Karpas-422 (cell line): ENCODE data around the gene MALT1. TPM values are rescaled to one million over a fixed set of nuclear protein-coding genes. Genes with fewer than 3 reads are reported as not detected.

Experiments used
- DNase-seq: peaks from one replicate; pipeline ENCODE4 v3.0.0-alpha.2; 2015
- H2AFZ ChIP-seq: fragments of 200-600 bp; sonication (generic); 2 replicates; pipeline ENCODE4 v1.6.1; 2014; ENCODE audit warnings: antibody characterized with exemption, low read length, mixed read lengths
- H3K27ac ChIP-seq: fragments of 200-600 bp; sonication (generic); 2 replicates; pipeline ENCODE4 v1.5.1; 2014; ENCODE audit warnings: mild to moderate bottlenecking, low read length, moderate library complexity
- H3K27me3 ChIP-seq: fragments of 200-600 bp; sonication (generic); 2 replicates; pipeline ENCODE4 v1.6.1; 2014; ENCODE audit warnings: low read length, mixed read lengths
- H3K36me3 ChIP-seq: fragments of 200-600 bp; sonication (generic); 2 replicates; pipeline ENCODE4 v1.6.1; 2014; ENCODE audit warnings: low read length, mixed read lengths; ENCODE audit not compliant: insufficient read depth
- H3K4me1 ChIP-seq: fragments of 200-600 bp; sonication (generic); 2 replicates; pipeline ENCODE4 v1.6.1; 2014; ENCODE audit warnings: mild to moderate bottlenecking, low read length, mixed read lengths
- H3K4me2 ChIP-seq: fragments of 200-600 bp; sonication (generic); 2 replicates; pipeline ENCODE4 v1.6.1; 2014; ENCODE audit warnings: low read length, low read depth, mild to moderate bottlenecking; ENCODE audit not compliant: poor library complexity, severe bottlenecking
- H3K4me3 ChIP-seq: fragments of 200-600 bp; sonication (generic); 2 replicates; pipeline ENCODE4 v1.5.1; 2014; ENCODE audit warnings: mild to moderate bottlenecking, antibody characterized with exemption, low read length, mixed read lengths
- H3K79me2 ChIP-seq: fragments of 200-600 bp; sonication (generic); 2 replicates; pipeline ENCODE4 v1.6.1; 2014; ENCODE audit warnings: mild to moderate bottlenecking, low read length, mixed read lengths
- H3K9ac ChIP-seq: fragments of 200-600 bp; sonication (generic); 2 replicates; pipeline ENCODE4 v1.6.0; 2014; ENCODE audit warnings: low read length
- H3K9me2 ChIP-seq: fragments of 200-600 bp; sonication (generic), shearing (Covaris generic); replicated peaks from 2 replicates; pipeline ENCODE4 v1.6.0; 2014; ENCODE audit warnings: mild to moderate bottlenecking, low read length, moderate library complexity; ENCODE audit not compliant: insufficient read depth
- H3K9me3 ChIP-seq: fragments of 300-700, 200-600 bp; sonication (generic); 2 replicates; pipeline ENCODE4 v1.6.1; 2014; ENCODE audit warnings: low read length, mixed read lengths
- H4K20me1 ChIP-seq: fragments of 200-600 bp; sonication (generic); 2 replicates; pipeline ENCODE4 v1.6.1; 2014; ENCODE audit warnings: mild to moderate bottlenecking, antibody characterized with exemption, low read length, low read depth; ENCODE audit not compliant: insufficient read depth
- total RNA-seq: library from RNA; depleted of rRNA; stranded (reverse); fragments of >200 nt; shearing (Covaris generic); gene quantifications from 2 replicates; pipeline ENCODE4 v1.2.3, GENCODE V29; 2014; ENCODE audit warnings: low replicate concordance

The MALT1 gene
- total RNA-seq, 1 experiment from 2014 or later, result 35.3 TPM

GRCh38 chr18:58738322-58738721 is 67.1 kb downstream of the MALT1 start:
- Histone ChIP-seq H3K36me3 (peaks cover 6% of the 10 kb centered on the region; the same call in 1 of the 2 replicates), H4K20me1 (no peaks in the 10 kb centered on the region), H3K4me3 (no peak overlapping the region), H3K9me3 (no peaks in the 10 kb centered on the region), H3K27me3 (no peaks in the 10 kb centered on the region), H3K9me2 (no peaks in the 10 kb centered on the region), H3K4me1 (no peaks in the 10 kb centered on the region), H3K79me2 (no peaks in the 10 kb centered on the region), H3K9ac (no peak overlapping the region), H3K27ac (no peak overlapping the region), H2AFZ (no peak overlapping the region), H3K4me2 (no peak overlapping the region)
- no peak for DNase-seq

- H3K4me3 ChIP-seq, result no peak overlapping the region
- H3K4me1 ChIP-seq, result no peaks in the 10 kb centered on the region
- no peak overlapping the region for H3K27ac ChIP-seq
- no peaks in the 10 kb centered on the region for H3K27me3 ChIP-seq
- no peaks in the 10 kb centered on the region for H4K20me1 ChIP-seq
- peaks cover 45% of the 10 kb centered on the region for H3K36me3 ChIP-seq
- H3K9ac ChIP-seq, result no peak overlapping the region
- H3K9me3 ChIP-seq, result peaks cover 14% of the 10 kb centered on the region
- DNase-seq, result no peak
- no peaks in the 10 kb centered on the region for H3K9me2 ChIP-seq
- H3K4me2 ChIP-seq, result no peak overlapping the region
- no peaks in the 10 kb centered on the region for H3K79me2 ChIP-seq
- H2AFZ ChIP-seq, result no peak overlapping the region
These were observed 74.6 kb downstream of the MALT1 start for GRCh38 chr18:58745914-58746313.

- Histone ChIP-seq H2AFZ (no peak overlapping the region), H3K4me2 (no peak overlapping the region), H3K9ac (no peak overlapping the region), H3K4me1 (no peaks in the 10 kb centered on the region), H3K27me3 (no peaks in the 10 kb centered on the region), H3K9me3 (peaks cover 14% of the 10 kb centered on the region), H3K79me2 (no peaks in the 10 kb centered on the region), H3K27ac (no peak overlapping the region), H4K20me1 (no peaks in the 10 kb centered on the region), H3K9me2 (no peaks in the 10 kb centered on the region), H3K4me3 (no peak overlapping the region), H3K36me3 (peaks cover 45% of the 10 kb centered on the region)
- no peak for DNase-seq
These were observed 77.8 kb downstream of the MALT1 start for GRCh38 chr18:58748899-58749595.

GRCh38 chr18:58753976-58754375 is 82.7 kb downstream of the MALT1 start:
- no peaks in the 10 kb centered on the region for H3K27me3 ChIP-seq
- no peak overlapping the region for H3K27ac ChIP-seq
- no peak overlapping the region for H2AFZ ChIP-seq

GRCh38 chr18:58754544-58755068 is 83.3 kb downstream of the MALT1 start:
- H3K4me2 ChIP-seq, result no peak overlapping the region
- no peaks in the 10 kb centered on the region; the same call in 1 of the 2 replicates for H4K20me1 ChIP-seq
- H3K36me3 ChIP-seq, result peaks cover 7% of the 10 kb centered on the region
- no peaks in the 10 kb centered on the region for H3K9me2 ChIP-seq
- H3K4me1 ChIP-seq, result peaks cover 5% of the 10 kb centered on the region; the same call in 1 of the 2 replicates
- no peak for DNase-seq
- no peaks in the 10 kb centered on the region for H3K9me3 ChIP-seq
- H3K9ac ChIP-seq, result no peak overlapping the region
- no peak overlapping the region for H3K4me3 ChIP-seq
- H3K27ac ChIP-seq, result no peak overlapping the region
- H3K79me2 ChIP-seq, result no peaks in the 10 kb centered on the region
- H2AFZ ChIP-seq, result no peak overlapping the region
- no peaks in the 10 kb centered on the region for H3K27me3 ChIP-seq

More at GRCh38 chr18:58753976-58754375, 82.7 kb downstream of the MALT1 start:
- Histone ChIP-seq H3K4me1 (peaks cover 5% of the 10 kb centered on the region; the same call in 1 of the 2 replicates), H3K36me3 (peaks cover 14% of the 10 kb centered on the region), H3K4me3 (no peak overlapping the region), H4K20me1 (no peaks in the 10 kb centered on the region; the same call in 1 of the 2 replicates), H3K4me2 (no peak overlapping the region), H3K79me2 (no peaks in the 10 kb centered on the region), H3K9ac (no peak overlapping the region), H3K9me3 (peaks cover 4% of the 10 kb centered on the region; the same call in 1 of the 2 replicates), H3K9me2 (no peaks in the 10 kb centered on the region)
- DNase-seq, result no peak

GRCh38 chr18:58755304-58756010 is 84.2 kb downstream of the MALT1 start:
- no peak overlapping the region for H3K4me3 ChIP-seq
- H3K27me3 ChIP-seq, result no peaks in the 10 kb centered on the region
- H3K27ac ChIP-seq, result no peak overlapping the region
- H3K4me1 ChIP-seq, result peaks cover 5% of the 10 kb centered on the region; the same call in 1 of the 2 replicates
- H3K9me2 ChIP-seq, result no peaks in the 10 kb centered on the region
- H3K9ac ChIP-seq, result no peak overlapping the region
- H4K20me1 ChIP-seq, result no peaks in the 10 kb centered on the region; the same call in 1 of the 2 replicates
- no peak overlapping the region for H3K4me2 ChIP-seq
- H3K79me2 ChIP-seq, result no peaks in the 10 kb centered on the region
- no peak for DNase-seq
- H3K36me3 ChIP-seq, result no peaks in the 10 kb centered on the region
- H2AFZ ChIP-seq, result no peak overlapping the region
- no peaks in the 10 kb centered on the region for H3K9me3 ChIP-seq

GRCh38 chr18:58756148-58756547 is 84.9 kb downstream of the MALT1 start:
- no peaks in the 10 kb centered on the region for H3K36me3 ChIP-seq
- no peak overlapping the region for H3K27ac ChIP-seq
- H4K20me1 ChIP-seq, result no peaks in the 10 kb centered on the region; the same call in 1 of the 2 replicates
- no peak overlapping the region for H3K9ac ChIP-seq
- no peaks in the 10 kb centered on the region for H3K9me3 ChIP-seq
- no peak overlapping the region for H3K4me3 ChIP-seq
- no peaks in the 10 kb centered on the region for H3K27me3 ChIP-seq
- H3K9me2 ChIP-seq, result no peaks in the 10 kb centered on the region
- H3K4me1 ChIP-seq, result peaks cover 5% of the 10 kb centered on the region
- no peaks in the 10 kb centered on the region for H3K79me2 ChIP-seq
- no peak overlapping the region for H3K4me2 ChIP-seq
- H2AFZ ChIP-seq, result no peak overlapping the region
- no peak for DNase-seq

GRCh38 chr18:58756596-58757240 is 85.5 kb downstream of the MALT1 start:
- no peak overlapping the region for H3K9ac ChIP-seq
- no peaks in the 10 kb centered on the region for H3K36me3 ChIP-seq
- no peaks in the 10 kb centered on the region for H3K79me2 ChIP-seq
- no peaks in the 10 kb centered on the region for H3K9me3 ChIP-seq
- no peaks in the 10 kb centered on the region for H3K27me3 ChIP-seq
- peaks cover 11% of the 10 kb centered on the region for H3K4me1 ChIP-seq
- no peak overlapping the region for H3K4me3 ChIP-seq
- H3K9me2 ChIP-seq, result no peaks in the 10 kb centered on the region
- H3K27ac ChIP-seq, result no peak overlapping the region
- no peaks in the 10 kb centered on the region; the same call in 1 of the 2 replicates for H4K20me1 ChIP-seq
- no peak overlapping the region for H3K4me2 ChIP-seq
- DNase-seq, result no peak
- no peak overlapping the region for H2AFZ ChIP-seq
